Kidney (tissue), 14 donors: ENCODE data around the gene TRIM50. TPM values are rescaled to one million over a fixed set of nuclear protein-coding genes. Genes with fewer than 3 reads are reported as not detected.
"Not testable (repeated sequence)": the region's sequence is repeated elsewhere in the genome, so short reads cannot be mapped to it uniquely, and the experiment has no call there.

Experiments
- DNase-seq, 5 donors: peaks; one replicate each; pipeline ENCODE4 v3.0.0-alpha.2; 2013 to 2020
- FAIRE-seq: peaks from 2 replicates; lab custom pipeline; 2012; peaks lifted over from hg19 to GRCh38; lab: Jason Lieb, UNC
- H3K27ac ChIP-seq, 2 donors: one replicate each; pipeline ENCODE4 v1.7.0; 2013; ENCODE audit warnings: low read depth in 2 of 2, low read length in 2 of 2, inconsistent platforms in 1 of 2
- H3K27me3 ChIP-seq: one replicate; pipeline ENCODE4 v1.7.1; 2013; ENCODE audit warnings: low read length, inconsistent platforms; ENCODE audit not compliant: control insufficient read depth, insufficient read depth
- H3K36me3 ChIP-seq, 3 donors: one replicate each; pipeline versions ENCODE4 v1.7.0 to v1.7.1; 2013; ENCODE audit warnings: low read length in 3 of 3, control low read depth in 1 of 3, inconsistent platforms in 1 of 3; ENCODE audit not compliant: insufficient read depth in 3 of 3, control insufficient read depth in 2 of 3
- H3K4me1 ChIP-seq, 3 donors: one replicate each; pipeline versions ENCODE4 v1.7.0 to v1.7.1; 2013; ENCODE audit warnings: low read length in 3 of 3, inconsistent platforms in 1 of 3, low read depth in 1 of 3; ENCODE audit not compliant: control insufficient read depth in 2 of 3, insufficient read depth in 2 of 3
- H3K4me3 ChIP-seq, 3 donors: one replicate each; pipeline versions ENCODE4 v1.7.0 to v1.8.1; 2013; ENCODE audit warnings: low read length in 3 of 3, control low read depth in 1 of 3, inconsistent platforms in 1 of 3
- H3K9ac ChIP-seq, 3 donors: one replicate each; pipeline versions ENCODE4 v1.7.0 to v1.7.1; 2013; ENCODE audit warnings: low read length in 3 of 3, control low read depth in 1 of 3, inconsistent platforms in 1 of 3
- H3K9me3 ChIP-seq, 3 donors: one replicate each; pipeline versions ENCODE4 v1.7.0 to v1.7.1; 2013; ENCODE audit warnings: low read length in 3 of 3, control low read depth in 1 of 3, inconsistent platforms in 1 of 3; ENCODE audit not compliant: control insufficient read depth in 2 of 3, insufficient read depth in 1 of 3
- intact Hi-C: fragments of 100-400 bp; cut with DNase I; formaldehyde crosslinking; loops from one replicate; pipeline ENCODE4 v1.11.1; 2022
- polyA plus RNA-seq: library from polyadenylated mRNA; stranded (reverse); fragments of 350-450 nt; fragmentation: Illumina TruSeq; extraction: RNeasy Lipid Tissue Mini Kit (QIAGEN cat#74804); gene quantifications from one replicate; pipeline ENCODE4 v1.2.3, GENCODE V29; 2014; ENCODE audit warnings: low read depth, low replicate concordance; ENCODE audit not compliant: insufficient read depth
- total RNA-seq: library from RNA; stranded (reverse); fragmentation: NEBNext Ultra II Directional; extraction: Animal tissue kit (Norgen Biotek cat#: 25700); gene quantifications from one replicate; pipeline ENCODE4 v1.2.1, GENCODE V29; 2021
- TF ChIP-seq, protein P1 (sequence below): IDR thresholded peaks from 3 replicates; pipeline ENCODE4 v1.5.1; 2012; ENCODE audit warnings: mild to moderate bottlenecking, moderate library complexity, borderline replicate concordance; ENCODE audit not compliant: insufficient read depth; ENCODE audit errors: extremely low read depth
- donor health status: control.
- donor health status: control.
- donor health status: control.
- donor health status: control.
- donor health status: control.
- donor health status: DM: yes; HTN: yes; CAD: no.
- donor health status: Normal renal cell carcinoma (clear cell type).

Gene TRIM50
- total and polyA plus RNA-seq, 2 donors from 2014 or later: 0.19 to 14.0 TPM

DNA sequence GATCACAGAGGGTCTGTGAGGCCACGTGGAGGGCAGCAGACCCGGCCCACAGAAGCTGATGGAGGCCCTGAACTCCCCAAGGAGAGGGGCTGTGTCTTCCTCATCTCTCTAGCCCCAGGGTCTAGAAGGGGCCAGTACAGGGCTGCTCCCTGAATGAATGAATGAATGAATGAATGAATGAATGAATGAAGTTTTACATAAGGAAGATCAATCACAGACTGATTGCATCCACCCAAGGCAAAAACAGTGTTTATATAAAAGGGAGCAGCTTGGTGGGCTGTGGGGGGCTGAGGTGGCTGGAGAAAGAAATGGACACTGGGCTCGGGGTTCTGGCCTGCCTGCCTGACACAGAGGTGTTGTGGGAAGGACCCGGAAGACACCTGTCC lies 14.4 kb downstream of the TRIM50 start:
- TF ChIP-seq, protein P1, sequence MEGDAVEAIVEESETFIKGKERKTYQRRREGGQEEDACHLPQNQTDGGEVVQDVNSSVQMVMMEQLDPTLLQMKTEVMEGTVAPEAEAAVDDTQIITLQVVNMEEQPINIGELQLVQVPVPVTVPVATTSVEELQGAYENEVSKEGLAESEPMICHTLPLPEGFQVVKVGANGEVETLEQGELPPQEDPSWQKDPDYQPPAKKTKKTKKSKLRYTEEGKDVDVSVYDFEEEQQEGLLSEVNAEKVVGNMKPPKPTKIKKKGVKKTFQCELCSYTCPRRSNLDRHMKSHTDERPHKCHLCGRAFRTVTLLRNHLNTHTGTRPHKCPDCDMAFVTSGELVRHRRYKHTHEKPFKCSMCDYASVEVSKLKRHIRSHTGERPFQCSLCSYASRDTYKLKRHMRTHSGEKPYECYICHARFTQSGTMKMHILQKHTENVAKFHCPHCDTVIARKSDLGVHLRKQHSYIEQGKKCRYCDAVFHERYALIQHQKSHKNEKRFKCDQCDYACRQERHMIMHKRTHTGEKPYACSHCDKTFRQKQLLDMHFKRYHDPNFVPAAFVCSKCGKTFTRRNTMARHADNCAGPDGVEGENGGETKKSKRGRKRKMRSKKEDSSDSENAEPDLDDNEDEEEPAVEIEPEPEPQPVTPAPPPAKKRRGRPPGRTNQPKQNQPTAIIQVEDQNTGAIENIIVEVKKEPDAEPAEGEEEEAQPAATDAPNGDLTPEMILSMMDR: no peak
- FAIRE-seq (no peak), DNase-seq (no peak)
- Histone ChIP-seq H3K9me3 (no peaks in the 10 kb centered on the region), H3K36me3 (no peaks in the 10 kb centered on the region), H3K27me3 (no peaks in the 10 kb centered on the region), H3K4me1 (no peaks in the 10 kb centered on the region), H3K27ac (no peak overlapping the region), H3K9ac (no peak overlapping the region), H3K4me3 (no peak overlapping the region)
- intact Hi-C loops: no loop called here

DNA sequence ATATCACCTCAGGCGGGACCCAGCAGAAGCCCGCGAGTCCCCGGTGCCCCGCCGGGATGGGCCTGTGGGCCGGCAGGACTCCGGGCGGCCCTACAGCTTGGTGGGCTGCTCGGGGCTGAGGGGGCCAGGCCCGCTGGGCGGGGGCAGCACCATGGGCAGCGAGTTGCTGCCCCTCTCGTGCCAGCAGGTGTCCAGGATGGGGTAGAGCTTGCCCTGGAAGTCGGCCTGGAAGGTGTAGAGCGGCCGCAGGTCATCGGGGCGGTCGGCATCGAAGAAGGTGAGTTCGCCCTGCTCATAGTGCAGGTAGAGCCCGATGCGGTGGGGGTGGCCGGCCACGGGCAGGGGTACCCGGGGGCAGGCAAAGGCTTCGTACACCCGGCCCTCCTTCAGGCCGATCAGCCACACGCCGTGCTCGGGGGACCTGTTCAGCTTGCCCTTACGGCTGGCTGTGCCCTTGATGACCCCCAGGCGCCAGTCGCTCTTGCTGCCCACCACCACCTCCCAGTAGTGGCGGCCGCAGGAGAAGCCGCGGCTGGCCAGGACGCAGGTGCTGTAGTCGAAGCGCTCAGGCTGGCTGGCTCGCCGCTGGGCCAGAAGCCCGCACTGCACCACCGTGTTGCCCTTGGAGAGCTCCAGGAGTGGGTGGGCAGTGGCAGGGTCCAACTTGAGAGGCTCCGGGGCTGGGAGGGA lies 14.9 kb downstream of the TRIM50 start:
- no peak overlapping the region for H3K4me3 ChIP-seq
- TF ChIP-seq, protein P1: no peak
- H3K27me3 ChIP-seq: no peaks in the 10 kb centered on the region
- peaks cover 0 to under 1% (median 0%) of the 10 kb centered on the region in 3 donors for H3K4me1 ChIP-seq
- DNase-seq (no peak), FAIRE-seq (no peak)
- no peaks in the 10 kb centered on the region for H3K36me3 ChIP-seq
- H3K27ac ChIP-seq: no peak overlapping the region
- no peaks in the 10 kb centered on the region for H3K9me3 ChIP-seq
- intact Hi-C loops: no loop called here
- H3K9ac ChIP-seq: no peak overlapping the region

DNA sequence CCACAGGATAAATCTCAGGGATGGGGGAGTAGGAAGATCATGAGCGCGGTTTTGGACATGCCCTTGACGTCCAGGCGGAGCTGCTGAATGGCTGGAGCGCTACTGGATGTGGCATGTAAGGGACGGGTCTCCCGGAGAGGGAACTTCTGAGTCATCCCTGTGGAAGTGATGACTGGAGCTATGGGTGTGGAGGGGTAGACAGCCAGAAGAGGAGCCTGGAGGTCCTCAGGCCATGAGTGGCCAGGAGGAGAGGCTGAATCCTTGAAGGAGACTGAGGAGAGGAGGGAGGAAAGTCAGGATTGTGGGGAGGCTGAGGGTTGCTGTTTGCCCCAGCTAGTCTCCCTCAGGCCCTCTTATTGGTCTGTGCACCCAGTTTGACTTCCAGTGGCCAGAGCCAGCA lies 16.5 kb downstream of the TRIM50 start:
- H3K9ac ChIP-seq, H3K4me3 ChIP-seq, H3K36me3 ChIP-seq, intact Hi-C loops, DNase-seq, H3K4me1 ChIP-seq, H3K9me3 ChIP-seq, FAIRE-seq, H3K27me3 ChIP-seq, H3K27ac ChIP-seq: not testable (repeated sequence)

DNA sequence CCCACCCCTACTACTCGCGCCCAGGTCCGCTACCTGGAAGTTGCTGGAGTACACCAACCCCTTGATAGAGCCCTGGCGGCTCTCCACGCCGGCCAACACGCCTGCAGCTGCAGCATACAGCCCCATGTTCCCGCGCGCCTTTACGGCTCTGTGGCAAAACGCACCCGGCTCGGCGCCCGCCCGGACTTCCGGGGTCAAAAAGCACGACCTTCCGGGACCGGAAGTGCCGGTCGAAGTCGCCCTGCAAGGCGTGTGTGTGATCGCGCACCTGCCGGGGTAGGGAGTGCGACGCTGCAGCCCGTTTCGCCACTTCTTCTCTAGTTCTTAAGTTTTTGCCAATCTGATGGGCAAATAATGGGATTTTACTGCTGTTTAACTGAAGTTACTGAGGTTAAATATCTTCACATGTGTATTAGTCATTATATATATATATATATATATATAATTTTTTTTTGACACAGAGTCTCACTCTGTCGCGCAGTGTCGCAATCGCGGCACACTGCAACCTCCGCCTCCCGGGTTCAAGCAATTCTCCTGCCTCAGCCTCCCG lies 19.1 kb downstream of the TRIM50 start, which contains the start of gene NSUN5:
Gene NSUN5 (minus strand): TSS at position 162 of the 550 bp plus-strand sequence. CDS start 36 bp downstream, at position 126.
- Histone ChIP-seq H3K9ac (peak within 1 kb of the TSS in 1 of 3 donors; percentile 47), H3K4me1 (peaks cover 0 to 5% (median 0%) of the 10 kb centered on the region in 3 donors), H3K27ac (no peak within 1 kb of the TSS), H3K4me3 (peak within 1 kb of the TSS; percentile 71 to 74 (median 73)), H3K27me3 (no peaks in the 10 kb centered on the region), H3K36me3 (peaks cover 0 to 2% (median 0%) of the 10 kb centered on the region in 3 donors), H3K9me3 (no peaks in the 10 kb centered on the region)
- DNase-seq (peak; percentile 80 to 96 (median 91)), FAIRE-seq (no peak)
- intact Hi-C loops: no loop called here
- TF ChIP-seq, protein P1: no peak
